ENCODE results near the gene APOF.
"Not testable (repeated sequence)": the region's sequence is repeated elsewhere in the genome, so short reads cannot be mapped to it uniquely, and the experiment has no call there.

APOF gene

DNA sequence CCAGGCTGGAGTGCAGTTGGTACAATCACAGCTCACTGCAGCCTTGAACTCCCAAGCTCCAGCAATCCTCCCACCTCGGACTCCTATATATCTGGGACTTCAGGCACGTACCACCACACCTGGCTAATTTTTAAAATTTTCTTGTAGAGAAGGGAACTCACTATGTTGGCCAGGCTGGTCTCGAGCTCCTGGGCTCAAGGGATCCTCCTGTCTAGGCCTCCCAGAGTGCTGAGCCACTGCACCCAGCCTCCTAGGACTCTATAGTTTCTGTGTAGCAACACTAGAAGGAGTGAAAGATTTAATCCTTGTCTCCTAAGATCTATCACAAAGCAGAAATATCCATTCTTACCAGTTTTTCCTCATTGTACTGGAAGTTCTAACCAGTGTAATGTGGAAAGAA lies 4.3 kb upstream of the APOF start:
- no peak for DNase-seq

- DNase-seq, result no peak
Observed at GRCh38 chr12:56361487-56362129, 1.0 kb downstream of the APOF start.

GRCh38 chr12:56359851-56360767 lies 2.5 kb downstream of the APOF start, which contains the start of gene STAT2:
STAT2 (minus strand) TSS chr12:56360107; CDS start chr12:56356571, 3,536 bp downstream.
- peak; percentile 99 for DNase-seq

- DNase-seq, result no peak
Observed at GRCh38 chr12:56358836-56359532, 3.7 kb downstream of the APOF start.

DNA sequence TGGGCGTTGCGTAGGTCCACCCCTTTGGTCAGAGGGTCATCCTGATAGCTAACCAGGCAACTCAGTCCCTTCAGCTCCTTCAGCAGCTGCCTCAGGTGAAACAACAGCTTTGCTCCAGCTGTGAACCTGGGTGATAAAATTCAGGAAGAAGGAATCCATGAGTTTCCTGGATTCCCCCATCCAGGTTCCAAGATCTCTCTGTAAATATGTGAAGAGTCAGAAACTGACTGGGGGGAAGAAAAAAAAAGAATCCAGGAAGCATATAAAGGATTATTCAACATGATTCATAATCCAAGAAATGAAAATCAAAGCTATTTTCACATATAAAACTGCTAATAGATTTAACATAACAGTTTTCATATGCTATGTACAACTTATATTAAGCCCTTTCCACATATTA lies 11.3 kb downstream of the APOF start:
- no peak for DNase-seq

DNA sequence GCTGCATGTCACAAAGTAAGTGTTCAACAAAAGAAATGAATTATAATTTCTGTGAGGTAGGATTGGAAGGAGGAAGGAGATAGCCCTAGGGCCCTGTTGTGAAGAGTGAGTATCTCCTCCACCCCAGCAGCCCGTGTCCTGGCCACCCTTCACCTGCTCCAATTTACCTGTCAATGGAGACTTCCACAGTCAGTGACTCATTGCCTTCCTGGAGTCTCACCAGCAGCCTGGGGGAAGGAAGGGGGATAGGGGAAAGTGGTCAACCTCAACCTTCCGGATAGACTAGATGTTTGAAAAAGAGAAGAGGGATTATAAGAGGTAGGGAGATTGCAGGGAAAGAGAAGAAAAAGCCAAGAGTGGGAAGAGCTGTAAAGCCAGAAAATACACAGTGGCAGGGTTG lies 12.0 kb downstream of the APOF start:
- DNase-seq, result no peak

- no peak for DNase-seq
Observed at GRCh38 chr12:56348776-56349175, 13.9 kb downstream of the APOF start.

DNA sequence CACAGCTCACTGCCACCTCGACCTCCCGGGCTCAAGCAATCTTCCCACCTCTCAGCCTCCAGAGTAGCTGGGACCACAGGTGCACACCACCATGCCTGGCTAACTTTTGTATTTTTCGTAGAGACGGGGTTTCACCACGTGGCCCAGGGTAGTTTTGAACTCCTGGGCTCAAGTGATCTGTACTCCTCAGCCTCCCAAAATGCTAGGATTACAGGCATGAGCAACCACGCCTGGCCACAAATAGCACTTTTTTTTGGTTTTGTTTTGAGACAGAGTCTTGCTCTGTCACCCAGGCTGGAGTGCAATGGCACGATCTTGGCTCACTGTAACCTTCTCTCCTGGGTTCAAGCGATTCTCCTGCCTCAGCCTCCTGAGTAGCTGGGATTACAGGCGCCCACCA lies 15.4 kb downstream of the APOF start:
- not testable (repeated sequence) for DNase-seq

DNA sequence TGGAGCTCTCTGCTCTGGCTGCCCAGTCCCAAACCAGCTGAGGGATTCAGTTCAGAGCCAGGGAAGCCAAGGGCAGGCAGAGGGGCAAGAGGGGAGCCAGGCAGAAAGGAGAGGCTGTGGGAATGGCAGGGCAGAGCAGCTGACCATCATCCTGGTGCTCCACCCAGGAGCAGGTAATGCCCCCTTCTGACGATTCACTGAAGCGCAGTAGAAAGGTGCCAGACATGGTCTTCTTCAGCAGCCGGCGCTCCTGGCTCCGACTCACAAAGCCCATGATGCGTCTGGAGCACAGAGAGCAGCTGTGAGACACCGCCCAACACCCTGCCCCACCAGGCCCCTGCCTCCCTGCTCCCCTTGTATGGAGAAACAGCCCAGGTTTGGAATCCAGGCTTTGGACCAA lies 16.0 kb downstream of the APOF start:
- DNase-seq, result no peak

GRCh38 chr12:56342290-56342689 lies 20.4 kb downstream of the APOF start:
- not testable (repeated sequence) for DNase-seq

DNA sequence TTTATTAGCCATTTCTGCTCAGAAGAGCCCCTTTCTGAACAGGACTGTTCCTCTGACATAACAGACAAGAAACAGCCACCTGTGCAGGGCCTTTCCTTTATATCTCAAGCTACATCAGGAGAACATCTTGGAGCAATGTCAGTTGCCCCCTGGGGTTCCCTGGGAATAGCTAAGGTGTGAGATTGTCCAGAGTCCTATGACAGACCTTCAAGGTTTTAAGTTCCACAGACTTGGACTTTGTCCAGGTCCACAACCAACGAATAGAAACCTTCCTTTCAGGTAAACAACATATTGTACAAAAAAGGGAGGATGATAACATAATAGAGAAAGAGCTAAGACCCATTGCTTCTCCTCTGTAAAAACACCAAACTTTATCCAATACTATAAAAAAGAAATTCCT lies 21.0 kb downstream of the APOF start:
- no peak for DNase-seq

GRCh38 chr12:56339158-56339422 lies 23.6 kb downstream of the APOF start:
- no peak for DNase-seq

DNA sequence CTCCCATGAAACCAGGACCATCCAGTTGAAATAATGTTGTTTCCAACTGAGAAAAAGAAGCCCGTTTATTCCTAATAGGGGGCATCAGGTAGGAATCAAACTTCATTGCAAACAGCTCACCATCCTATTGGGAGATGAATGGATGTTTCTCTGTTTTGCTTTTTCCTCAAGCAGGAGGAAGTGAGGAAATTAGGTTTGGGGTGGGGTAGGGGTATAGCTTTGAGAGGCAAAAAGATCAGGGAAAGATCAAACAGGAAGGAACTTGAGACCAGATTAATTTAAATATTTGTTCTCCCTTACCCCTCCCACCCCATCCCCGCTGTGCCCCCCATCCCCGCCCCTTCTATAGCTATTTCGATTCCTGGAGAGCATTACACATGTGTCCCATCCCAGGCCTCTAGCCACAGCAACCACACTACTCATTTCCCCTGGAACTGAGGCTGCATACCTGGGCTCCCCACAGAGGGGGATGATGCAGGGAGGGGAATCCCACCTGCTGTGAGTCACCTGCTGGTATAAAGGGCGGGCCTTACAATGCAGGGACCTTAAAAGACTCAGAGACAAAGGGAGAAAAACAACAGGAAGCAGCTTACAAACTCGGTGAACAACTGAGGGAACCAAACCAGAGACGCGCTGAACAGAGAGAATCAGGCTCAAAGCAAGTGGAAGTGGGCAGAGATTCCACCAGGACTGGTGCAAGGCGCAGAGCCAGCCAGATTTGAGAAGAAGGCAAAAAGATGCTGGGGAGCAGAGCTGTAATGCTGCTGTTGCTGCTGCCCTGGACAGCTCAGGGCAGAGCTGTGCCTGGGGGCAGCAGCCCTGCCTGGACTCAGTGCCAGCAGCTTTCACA lies 24.1 kb downstream of the APOF start, which contains the start of gene IL23A:
Gene IL23A (plus strand): TSS at position 577 of the 850 bp plus-strand sequence. CDS start 161 bp downstream, at position 738.
- peak; percentile 92 for DNase-seq

GRCh38 chr12:56337753-56338251 lies 24.9 kb downstream of the APOF start:
- DNase-seq, result no peak

DNA sequence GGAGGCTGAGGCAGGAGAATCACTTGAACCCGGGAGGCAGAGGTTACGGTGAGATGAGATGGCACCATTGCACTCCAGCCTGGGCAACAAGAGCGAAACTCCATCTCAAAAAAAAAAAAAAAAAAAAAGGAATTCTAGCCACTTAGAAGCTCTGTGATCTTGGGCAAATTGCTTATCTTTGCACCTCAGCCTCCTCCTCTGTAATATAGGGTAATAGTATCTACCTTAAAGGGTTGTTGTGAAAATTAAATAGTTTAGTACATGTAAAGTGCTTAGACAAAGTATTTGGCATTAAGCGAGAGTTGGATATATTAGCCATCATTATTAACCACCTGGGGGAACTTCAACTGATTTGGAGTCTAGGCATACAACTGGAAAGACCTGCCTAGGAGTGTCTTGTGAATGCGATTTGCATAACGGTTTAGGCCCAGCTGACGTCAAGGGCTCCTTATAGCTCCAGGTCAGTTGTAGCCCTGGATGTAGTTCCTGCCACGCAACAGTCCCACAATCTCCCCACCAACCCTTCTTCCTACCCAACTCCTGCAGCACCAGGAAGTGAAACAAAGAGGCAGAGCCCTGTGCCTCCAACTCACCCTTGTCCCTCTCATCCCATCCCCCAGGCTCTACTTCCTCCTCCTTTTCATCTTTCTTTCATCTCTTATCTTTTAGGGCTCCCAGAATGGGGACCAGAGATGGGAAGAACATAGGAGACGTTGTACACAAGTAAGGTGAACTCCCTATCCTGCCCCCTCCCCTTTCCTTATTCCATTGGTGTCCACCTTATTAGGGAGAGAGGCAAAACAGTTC lies 26.1 kb downstream of the APOF start:
- no peak for DNase-seq

- DNase-seq, result not testable (repeated sequence)
Observed at GRCh38 chr12:56335527-56335926, 27.1 kb downstream of the APOF start.

- DNase-seq, result no peak
Observed at GRCh38 chr12:56334490-56334793, 28.2 kb downstream of the APOF start.

DNA sequence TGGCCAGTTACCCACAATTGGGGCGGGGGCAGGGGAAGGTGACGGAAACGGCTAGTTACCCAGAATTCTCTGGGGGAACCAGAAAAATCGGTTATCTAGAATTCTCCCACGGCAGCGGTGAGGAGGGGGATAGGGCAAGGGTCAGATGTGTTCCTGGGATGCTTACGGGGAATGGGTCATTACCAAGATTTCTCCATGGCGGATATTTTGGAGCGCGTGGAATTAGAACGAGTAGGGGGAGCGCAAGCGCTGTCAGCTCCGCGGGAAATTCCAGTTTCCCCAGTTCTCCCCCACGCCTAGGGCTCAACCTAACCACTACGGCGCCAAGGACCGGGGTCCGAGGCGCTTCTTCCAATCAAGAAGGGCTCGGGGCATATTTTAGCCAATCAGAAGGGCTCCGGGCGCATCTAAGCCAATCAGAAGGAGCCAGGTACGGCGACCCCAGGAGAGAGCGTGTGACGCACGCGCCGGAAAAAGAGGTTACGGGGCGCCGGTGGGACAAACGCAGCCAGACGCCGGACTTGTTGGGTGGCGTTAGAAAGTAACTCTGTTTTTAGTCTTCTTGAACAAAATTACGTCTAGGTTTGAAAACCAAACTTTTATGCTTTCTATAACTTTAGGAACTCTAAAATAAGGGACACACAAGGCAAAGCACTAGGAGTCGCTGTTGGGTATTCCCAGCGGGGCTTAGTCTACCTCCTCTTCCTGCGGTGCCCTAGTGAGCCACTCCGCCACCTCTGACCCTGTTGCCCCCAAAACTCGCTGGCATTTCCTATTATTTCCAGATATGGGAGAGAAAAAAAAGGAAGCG lies 28.8 kb downstream of the APOF start, which contains the start of gene PAN2:
Gene PAN2 (minus strand): TSS at position 322 of the 811 bp plus-strand sequence. CDS start 906 bp downstream, outside the sequence.
- peak; percentile 95 for DNase-seq

DNA sequence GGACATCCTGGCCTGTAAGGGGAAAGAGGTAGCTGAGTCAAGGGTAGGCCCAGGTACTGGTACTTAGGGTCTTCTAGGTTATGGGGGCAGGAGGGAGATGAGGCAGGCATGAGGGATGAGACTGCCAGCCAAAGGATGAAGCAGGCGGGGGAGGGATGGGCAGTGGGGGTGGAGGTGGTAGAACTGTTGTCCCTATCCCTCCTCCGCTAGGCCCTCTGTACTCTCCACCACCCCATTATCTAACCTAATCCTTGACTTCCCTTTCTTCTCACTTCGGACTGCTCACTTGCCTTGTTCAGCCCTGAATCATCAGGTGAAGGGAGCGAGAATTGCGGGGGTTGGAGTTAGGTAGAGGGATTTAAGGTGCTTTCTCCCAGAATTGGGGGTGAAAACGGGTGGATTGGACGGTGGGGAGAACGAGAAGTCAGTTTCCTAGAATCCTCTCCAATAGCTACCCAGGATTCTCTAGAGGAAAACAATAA lies 29.4 kb downstream of the APOF start:
- DNase-seq, result no peak

DNA sequence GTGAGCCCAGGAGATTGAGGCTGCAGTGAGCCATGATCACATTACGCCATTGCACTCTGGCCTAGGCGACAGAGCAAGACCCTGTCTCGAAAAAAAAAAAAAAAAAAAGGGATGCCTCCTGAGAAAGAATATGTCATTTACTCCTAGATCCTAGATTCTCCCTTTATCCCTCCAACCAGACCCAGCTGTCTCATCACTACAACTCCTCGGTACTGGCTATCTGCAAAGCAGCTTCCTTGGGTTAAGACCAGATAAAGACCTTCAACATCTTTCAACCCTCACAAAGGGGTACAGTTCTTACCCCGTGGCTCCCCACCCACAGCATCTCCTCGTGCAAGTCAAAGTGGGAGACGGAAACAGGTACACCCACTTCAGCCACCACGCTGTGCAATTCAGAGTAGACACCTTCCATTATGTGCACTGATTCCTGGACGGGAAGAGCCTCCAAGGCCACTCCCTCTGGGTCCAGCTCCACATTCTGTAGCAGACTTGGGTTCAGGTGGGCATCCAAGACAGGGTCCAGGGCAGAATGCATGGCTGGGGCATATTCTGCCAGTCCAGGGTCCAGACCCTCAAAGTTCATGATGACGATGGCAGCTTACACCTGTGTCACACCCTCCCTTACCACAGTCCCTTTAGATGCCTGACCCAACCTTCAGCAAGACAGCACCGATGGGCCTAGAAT lies 30.0 kb downstream of the APOF start:
- no peak for DNase-seq
